CD14-positive monocyte (primary cell): ENCODE measurements around the gene FSTL3. TPM values are rescaled to one million over a fixed set of nuclear protein-coding genes. Genes with fewer than 3 reads are reported as not detected.

Experiments
- DNase-seq, 3 donors: peaks; one replicate each; pipeline ENCODE4 v3.0.0-alpha.2; 2011 to 2022
- H2AFZ ChIP-seq: 2 replicates; pipeline ENCODE4 v1.6.0; 2012; ENCODE audit warnings: mild to moderate bottlenecking, low read depth, low read length, inconsistent platforms; ENCODE audit not compliant: insufficient read depth, poor library complexity, severe bottlenecking
- H3K27ac ChIP-seq, 2 donors: 1 replicate in 1 of 2; 2 replicates in 1 of 2; pipeline ENCODE4 v1.5.1; 2012 to 2013; ENCODE audit warnings: low read length in 2 of 2, control low read depth in 1 of 2, inconsistent platforms in 1 of 2, low read depth in 1 of 2, mild to moderate bottlenecking in 1 of 2
- H3K27me3 ChIP-seq, 2 donors: one replicate each; pipeline versions ENCODE4 v1.6.0 to v1.6.1; 2011 to 2013; ENCODE audit warnings: low read length in 2 of 2; ENCODE audit not compliant: control insufficient read depth in 2 of 2, insufficient read depth in 2 of 2
- H3K36me3 ChIP-seq, 2 donors: replicated peaks in 1 of 2; 1 replicate in 1 of 2; 2 replicates in 1 of 2; pipeline versions ENCODE4 v1.5.1 to v1.6.1; 2012 to 2013; ENCODE audit warnings: low read length in 2 of 2, control low read depth in 1 of 2, inconsistent platforms in 1 of 2, mild to moderate bottlenecking in 1 of 2; ENCODE audit not compliant: insufficient read depth in 2 of 2, control insufficient read depth in 1 of 2
- H3K4me1 ChIP-seq, 2 donors: 1 replicate in 1 of 2; 2 replicates in 1 of 2; pipeline versions ENCODE4 v1.5.1 to v1.6.1; 2012 to 2013; ENCODE audit warnings: low read length in 2 of 2, control low read depth in 1 of 2, inconsistent platforms in 1 of 2, mild to moderate bottlenecking in 1 of 2, moderate library complexity in 1 of 2; ENCODE audit not compliant: insufficient read depth in 2 of 2, control insufficient read depth in 1 of 2
- H3K4me2 ChIP-seq: replicated peaks from 2 replicates; pipeline ENCODE3; 2012; ENCODE audit warnings: low read length, moderate library complexity, mild to moderate bottlenecking; ENCODE audit not compliant: poor library complexity, severe bottlenecking; ENCODE audit errors: extremely low read depth
- H3K4me3 ChIP-seq, 3 experiments: fragments of 200-600 bp in 1 of 3; sonication (generic) in 1 of 3; replicated peaks in 1 of 3; 1 replicate in 2 of 3; 2 replicates in 1 of 3; pipeline ENCODE4 v1.5.1; 2011 to 2013; ENCODE audit warnings: low read length in 3 of 3, mild to moderate bottlenecking in 3 of 3, control low read depth in 2 of 3, low read depth in 2 of 3, inconsistent platforms in 1 of 3, moderate library complexity in 1 of 3
- H3K79me2 ChIP-seq: 2 replicates; pipeline ENCODE4 v1.6.0; 2012; ENCODE audit warnings: mild to moderate bottlenecking, control low read depth, inconsistent platforms, low read length, moderate library complexity; ENCODE audit not compliant: insufficient read depth
- H3K9ac ChIP-seq: 2 replicates; pipeline ENCODE4 v1.6.0; 2017; ENCODE audit warnings: low read length, mild to moderate bottlenecking; ENCODE audit not compliant: insufficient read depth, poor library complexity, severe bottlenecking
- H3K9me3 ChIP-seq, 2 donors: replicated peaks in 1 of 2; 1 replicate in 1 of 2; 2 replicates in 1 of 2; pipeline versions ENCODE4 v1.5.1 to v1.6.1; 2012 to 2013; ENCODE audit warnings: low read length in 2 of 2, control low read depth in 1 of 2; ENCODE audit not compliant: control insufficient read depth in 1 of 2, insufficient read depth in 1 of 2
- H4K20me1 ChIP-seq: 2 replicates; pipeline ENCODE4 v1.6.0; 2012; ENCODE audit warnings: mild to moderate bottlenecking, low read length, control low read depth, moderate library complexity; ENCODE audit not compliant: insufficient read depth
- H3K27ac Mint-ChIP-seq, 7 donors: one replicate each; pipeline ENCODE4 v1.8.0; 2020; ENCODE audit warnings: mild to moderate bottlenecking in 7 of 7, mixed read lengths in 7 of 7, moderate library complexity in 6 of 7, inconsistent platforms in 2 of 7
- H3K27me3 Mint-ChIP-seq, 3 donors: one replicate each; pipeline ENCODE4 v1.8.0; 2021 to 2022; ENCODE audit warnings: low read depth in 3 of 3, mild to moderate bottlenecking in 3 of 3, mixed read lengths in 3 of 3, moderate library complexity in 3 of 3, inconsistent platforms in 1 of 3
- H3K36me3 Mint-ChIP-seq, 2 donors: one replicate each; pipeline ENCODE4 v1.8.0; 2020; ENCODE audit warnings: mixed read lengths in 2 of 2, inconsistent platforms in 1 of 2, mild to moderate bottlenecking in 1 of 2
- H3K4me1 Mint-ChIP-seq: one replicate; pipeline ENCODE4 v1.8.0; 2020; ENCODE audit warnings: mild to moderate bottlenecking, mixed read lengths
- H3K4me3 Mint-ChIP-seq, 2 donors: one replicate each; pipeline ENCODE4 v1.8.0; 2020; ENCODE audit warnings: mild to moderate bottlenecking in 2 of 2, mixed read lengths in 2 of 2, moderate library complexity in 1 of 2
- H3K9me3 Mint-ChIP-seq, 7 donors: one replicate each; pipeline ENCODE4 v1.8.0; 2020 to 2022; ENCODE audit warnings: mixed read lengths in 7 of 7, mild to moderate bottlenecking in 6 of 7, moderate library complexity in 6 of 7, inconsistent platforms in 2 of 7
- WGBS: methylation state at CpG from one replicate; pipeline ENCODE4 v1.1.5; 2013; ENCODE audit warnings: missing lambda C conversion rate; ENCODE audit not compliant: insufficient coverage; 5-methylcytosine and 5-hydroxymethylcytosine counted together
- intact Hi-C, 2 donors: fragments of 100-400 bp; cut with micrococcal nuclease; formaldehyde crosslinking; loops; one replicate each; pipeline versions ENCODE4 v1.15.0 to v1.15.1; 2023
- polyA plus RNA-seq, 3 donors: library from polyadenylated mRNA; depleted of rRNA in 1 of 3; unstranded in 2 of 3; stranded (reverse) in 1 of 3; fragments of 300-500 nt in 2 of 3; fragments of >200 nt in 1 of 3; fragmentation: Illumina TruSeq in 2 of 3; gene quantifications; 1 replicate in 2 of 3; 2 replicates in 1 of 3; pipeline ENCODE4 v1.2.3, GENCODE V29; 2012 to 2021
- TF ChIP-seq, protein P1 (sequence below): fragments of 200-600 bp; IDR thresholded peaks from one replicate; pipeline ENCODE4 v1.8.0; 2022; ENCODE audit warnings: antibody characterized with exemption, mild to moderate bottlenecking

FSTL3 gene
- polyA plus RNA-seq, 3 donors, result 2.5 to 42.1 (median 5.2) TPM

DNA sequence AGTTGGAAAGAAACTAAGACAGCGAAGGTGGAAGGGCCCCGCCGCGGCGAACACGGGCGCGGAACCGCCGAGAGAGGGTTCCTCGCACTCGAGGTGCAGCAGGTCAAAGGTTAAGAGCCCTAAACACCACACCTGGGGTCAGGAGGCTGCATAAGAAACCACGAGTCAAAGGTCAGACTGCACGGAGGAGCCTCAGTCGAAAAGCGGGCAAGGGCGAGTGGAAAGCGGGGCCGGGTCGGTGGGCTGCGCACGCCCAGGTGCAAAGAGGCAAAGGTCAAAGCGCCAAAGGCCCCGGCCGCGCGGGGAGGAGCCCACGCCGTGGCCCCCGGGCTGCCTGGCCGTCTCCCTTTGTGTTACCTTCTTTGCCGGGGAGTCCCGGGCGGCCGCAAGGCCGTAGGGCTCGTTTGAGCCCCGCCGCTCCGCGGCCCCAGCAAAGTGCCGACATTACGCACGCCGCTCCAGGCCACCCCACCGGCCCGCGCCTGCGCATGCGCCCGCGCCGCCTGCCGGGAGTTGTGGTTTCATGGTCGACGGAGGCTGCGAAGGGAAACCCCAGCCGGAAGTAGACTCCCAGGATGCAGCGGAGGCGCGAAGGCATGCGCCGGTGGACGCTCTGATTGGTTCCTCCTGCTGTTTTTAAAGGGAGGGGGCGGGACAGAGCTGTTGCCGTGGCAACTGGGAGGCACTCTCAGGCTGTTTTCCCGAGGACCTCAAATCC is 43.0 kb upstream of the FSTL3 start, which contains the start of gene POLRMT:
POLRMT (minus strand) TSS at position 470 of the 718 bp plus-strand sequence; CDS start at position 445, 25 bp downstream.
- H3K27me3 Mint-ChIP-seq, result peaks cover 13 to 17% (median 14%) of the 10 kb centered on the region in 3 donors
- Histone ChIP-seq H3K9me3 (no peaks in the 10 kb centered on the region), H3K4me3 (peak within 1 kb of the TSS; percentile 72 to 99 (median 81)), H4K20me1 (peaks cover 3% of the 10 kb centered on the region), H3K27me3 (peaks cover 0 to 2% of the 10 kb centered on the region in 2 donors), H3K27ac (peak within 1 kb of the TSS in 1 of 2 donors; percentile 69), H3K4me2 (peak within 1 kb of the TSS; percentile 100), H2AFZ (peak within 1 kb of the TSS; percentile 98), H3K9ac (peak within 1 kb of the TSS; percentile 74), H3K79me2 (peaks cover 4% of the 10 kb centered on the region), H3K4me1 (peaks cover 18 to 26% of the 10 kb centered on the region in 2 donors), H3K36me3 (peaks cover 7 to 29% of the 10 kb centered on the region in 2 donors)
- peaks cover 24% of the 10 kb centered on the region for H3K4me1 Mint-ChIP-seq
- intact Hi-C loops, result loop anchor here (2.0 to 10.0 kb wide), 3 partner anchors 30 to 128 kb away; partner anchors contain the start of genes CDC34 (in 1 of the 2), RNF126 (in 1 of the 2) and TPGS1 (in 1 of the 2)
- H3K4me3 Mint-ChIP-seq, result peak within 1 kb of the TSS; percentile 94 to 98
- peak within 1 kb of the TSS; percentile 75 to 90 (median 85) for H3K27ac Mint-ChIP-seq
- under 1% methylated on average over 67 of the region's 67 CpGs for WGBS
- TF ChIP-seq, protein P1, sequence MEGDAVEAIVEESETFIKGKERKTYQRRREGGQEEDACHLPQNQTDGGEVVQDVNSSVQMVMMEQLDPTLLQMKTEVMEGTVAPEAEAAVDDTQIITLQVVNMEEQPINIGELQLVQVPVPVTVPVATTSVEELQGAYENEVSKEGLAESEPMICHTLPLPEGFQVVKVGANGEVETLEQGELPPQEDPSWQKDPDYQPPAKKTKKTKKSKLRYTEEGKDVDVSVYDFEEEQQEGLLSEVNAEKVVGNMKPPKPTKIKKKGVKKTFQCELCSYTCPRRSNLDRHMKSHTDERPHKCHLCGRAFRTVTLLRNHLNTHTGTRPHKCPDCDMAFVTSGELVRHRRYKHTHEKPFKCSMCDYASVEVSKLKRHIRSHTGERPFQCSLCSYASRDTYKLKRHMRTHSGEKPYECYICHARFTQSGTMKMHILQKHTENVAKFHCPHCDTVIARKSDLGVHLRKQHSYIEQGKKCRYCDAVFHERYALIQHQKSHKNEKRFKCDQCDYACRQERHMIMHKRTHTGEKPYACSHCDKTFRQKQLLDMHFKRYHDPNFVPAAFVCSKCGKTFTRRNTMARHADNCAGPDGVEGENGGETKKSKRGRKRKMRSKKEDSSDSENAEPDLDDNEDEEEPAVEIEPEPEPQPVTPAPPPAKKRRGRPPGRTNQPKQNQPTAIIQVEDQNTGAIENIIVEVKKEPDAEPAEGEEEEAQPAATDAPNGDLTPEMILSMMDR, result no peak
- peaks cover 0 to 3% (median 0%) of the 10 kb centered on the region in 7 donors for H3K9me3 Mint-ChIP-seq
- H3K36me3 Mint-ChIP-seq, result peaks cover 20 to 38% of the 10 kb centered on the region in 2 donors
- peak; percentile 98 to 99 (median 98) for DNase-seq

DNA sequence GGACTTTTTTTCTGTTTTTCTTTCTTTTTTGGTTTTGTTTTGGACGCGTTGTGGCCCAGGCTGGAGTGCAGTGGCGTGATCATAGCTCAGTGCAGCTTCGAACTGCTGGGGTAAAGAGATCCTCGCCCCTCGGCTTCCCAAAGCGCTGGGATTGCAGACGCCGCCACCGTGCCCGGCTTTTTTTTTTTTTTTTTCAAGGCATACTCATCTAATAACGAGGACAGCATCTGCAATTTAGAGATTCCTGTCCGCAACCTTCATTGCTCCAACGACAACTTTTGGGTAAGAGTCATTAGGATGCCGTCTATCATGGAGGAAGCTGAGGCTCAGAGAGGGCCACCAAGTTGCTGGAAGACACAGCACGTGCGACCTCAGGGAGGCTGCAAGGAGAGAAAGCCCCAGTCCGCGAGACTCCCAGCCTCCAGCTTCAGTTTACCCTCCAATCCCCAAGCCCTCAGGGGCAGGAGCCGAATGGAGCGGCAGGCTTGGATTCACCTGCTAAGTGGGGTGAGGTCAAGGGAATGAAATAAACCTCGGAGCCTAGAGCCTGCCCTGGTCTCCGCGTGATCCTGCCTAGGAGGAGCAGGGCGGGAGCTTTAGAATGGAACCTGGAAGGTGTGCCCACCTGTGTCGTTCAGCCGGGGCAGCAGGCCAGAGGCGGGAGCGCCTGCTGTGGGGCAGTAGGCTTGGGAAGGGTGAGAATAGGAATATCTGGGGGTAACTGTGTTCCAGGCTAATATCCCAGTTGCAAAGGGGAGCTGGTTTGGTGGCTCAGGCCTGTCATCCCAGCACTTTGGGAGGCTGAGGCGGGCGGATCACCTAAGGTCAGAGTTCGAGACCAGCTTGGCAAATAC is 42.2 kb upstream of the FSTL3 start:
- Mint-ChIP-seq H3K4me1 (peaks cover 25% of the 10 kb centered on the region), H3K4me3 (peak overlapping the region; percentile 94 to 97), H3K27me3 (peaks cover 14 to 25% (median 21%) of the 10 kb centered on the region in 3 donors), H3K27ac (peak overlapping the region; percentile 75 to 90 (median 85)), H3K9me3 (peaks cover 0 to 3% (median 0%) of the 10 kb centered on the region in 7 donors), H3K36me3 (peaks cover 14 to 30% of the 10 kb centered on the region in 2 donors)
- TF ChIP-seq, protein P1, result no peak
- peaks cover 4 to 21% of the 10 kb centered on the region in 2 donors for H3K36me3 ChIP-seq
- peaks cover 0 to 10% of the 10 kb centered on the region in 2 donors for H3K27me3 ChIP-seq
- peak overlapping the region; percentile 98 for H2AFZ ChIP-seq
- intact Hi-C loops, result loop anchor here (2.0 to 10.0 kb wide), 3 partner anchors 29 to 129 kb away; partner anchors contain the start of genes CDC34 (in 1 of the 2), RNF126 (in 1 of the 2) and TPGS1 (in 1 of the 2)
- H3K4me3 ChIP-seq, result peak overlapping the region; percentile 36 to 99 (median 72)
- peak in 1 of 3 donors; percentile 26 for DNase-seq
- peaks cover 4% of the 10 kb centered on the region for H3K79me2 ChIP-seq
- H4K20me1 ChIP-seq, result no peaks in the 10 kb centered on the region
- peaks cover 20 to 31% of the 10 kb centered on the region in 2 donors for H3K4me1 ChIP-seq
- WGBS, result 43% methylated on average over 21 of the region's 32 CpGs
- peak overlapping the region in 1 of 2 donors; percentile 69 for H3K27ac ChIP-seq
- H3K9ac ChIP-seq, result peak overlapping the region; percentile 74
- H3K9me3 ChIP-seq, result no peaks in the 10 kb centered on the region
- H3K4me2 ChIP-seq, result peak overlapping the region; percentile 100
